Mammary epithelial cell (primary cell): ENCODE data around the gene STX5.

ENCODE experiments used
- EZH2 ChIP-seq: IDR thresholded peaks from 2 replicates; pipeline ENCODE4 v1.6.1; 2012; ENCODE audit warnings: low read length, inconsistent platforms, borderline replicate concordance
- TF ChIP-seq, protein P1 (sequence below), 2 donors: IDR thresholded peaks in 1 of 2; conservative IDR thresholded peaks in 1 of 2; 2 replicates each; pipeline ENCODE4 v1.5.1; 2011 to 2012; ENCODE audit warnings: inconsistent platforms in 2 of 2, low read length in 2 of 2, mild to moderate bottlenecking in 2 of 2, control low read depth in 1 of 2, low read depth in 1 of 2; ENCODE audit not compliant: insufficient read depth in 1 of 2; ENCODE audit errors: extremely low read depth in 1 of 2

DNA sequence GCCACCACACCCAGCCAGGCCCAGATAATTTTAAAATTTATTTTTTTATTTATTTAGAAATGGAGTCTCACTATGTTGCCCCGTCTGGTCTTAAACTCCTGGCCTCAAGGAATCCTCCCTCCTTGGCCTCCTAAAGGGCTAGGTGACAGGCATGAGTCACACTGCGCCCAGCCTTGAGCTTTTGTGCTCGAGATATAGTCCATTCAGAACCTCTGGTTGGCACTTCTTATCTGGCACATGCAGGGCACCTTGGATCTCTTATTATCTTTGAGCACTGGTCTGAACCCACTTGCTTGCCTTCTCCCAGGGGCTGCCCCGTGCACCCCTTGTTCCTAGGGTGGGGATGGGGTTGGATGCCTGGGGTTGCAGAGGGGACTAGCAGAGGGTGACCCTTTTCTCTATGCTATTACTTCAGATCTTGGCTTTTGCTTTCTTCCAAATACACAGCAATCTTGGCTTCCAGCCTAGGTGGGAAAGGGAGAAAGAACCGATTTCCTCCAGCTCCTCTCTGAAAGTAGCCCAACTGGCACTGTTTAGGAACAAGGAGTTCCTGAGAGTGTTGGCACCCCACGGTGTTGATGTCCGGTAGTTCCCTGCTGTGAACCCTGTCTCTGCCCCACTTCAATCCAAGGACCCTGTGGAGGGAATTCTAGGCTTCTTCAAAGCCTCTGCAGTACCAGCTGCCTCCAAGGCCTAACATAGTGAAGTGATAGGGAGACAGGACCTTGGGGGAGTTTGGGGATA lies 47.6 kb upstream of the STX5 start:
- TF ChIP-seq, protein P1, sequence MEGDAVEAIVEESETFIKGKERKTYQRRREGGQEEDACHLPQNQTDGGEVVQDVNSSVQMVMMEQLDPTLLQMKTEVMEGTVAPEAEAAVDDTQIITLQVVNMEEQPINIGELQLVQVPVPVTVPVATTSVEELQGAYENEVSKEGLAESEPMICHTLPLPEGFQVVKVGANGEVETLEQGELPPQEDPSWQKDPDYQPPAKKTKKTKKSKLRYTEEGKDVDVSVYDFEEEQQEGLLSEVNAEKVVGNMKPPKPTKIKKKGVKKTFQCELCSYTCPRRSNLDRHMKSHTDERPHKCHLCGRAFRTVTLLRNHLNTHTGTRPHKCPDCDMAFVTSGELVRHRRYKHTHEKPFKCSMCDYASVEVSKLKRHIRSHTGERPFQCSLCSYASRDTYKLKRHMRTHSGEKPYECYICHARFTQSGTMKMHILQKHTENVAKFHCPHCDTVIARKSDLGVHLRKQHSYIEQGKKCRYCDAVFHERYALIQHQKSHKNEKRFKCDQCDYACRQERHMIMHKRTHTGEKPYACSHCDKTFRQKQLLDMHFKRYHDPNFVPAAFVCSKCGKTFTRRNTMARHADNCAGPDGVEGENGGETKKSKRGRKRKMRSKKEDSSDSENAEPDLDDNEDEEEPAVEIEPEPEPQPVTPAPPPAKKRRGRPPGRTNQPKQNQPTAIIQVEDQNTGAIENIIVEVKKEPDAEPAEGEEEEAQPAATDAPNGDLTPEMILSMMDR (conservative IDR thresholded peaks at IDR 0.05 in 1 of 2, IDR thresholded peaks at IDR 0.05 in 1 of 2; ENCODE audit: extremely low read depth in 1 of 2, insufficient read depth in 1 of 2, low read depth in 1 of 2, low read length in 2 of 2), result no peak
- TF ChIP-seq EZH2, result no peak
